H1 (cell line): ENCODE measurements around the gene AP5Z1.

ENCODE experiments used
- CTCF ChIP-seq, 3 experiments: IDR thresholded peaks; 1 replicate in 2 of 3; 2 replicates in 1 of 3; pipeline versions ENCODE4 v1.5.1 to v1.6.1; 2011; ENCODE audit warnings: low read length in 3 of 3, mild to moderate bottlenecking in 3 of 3, inconsistent platforms in 2 of 3, low read depth in 1 of 3, moderate library complexity in 1 of 3; ENCODE audit not compliant: insufficient read depth in 1 of 3; ENCODE audit errors: control extremely low read depth in 1 of 3
- EGR1 ChIP-seq: IDR thresholded peaks from 2 replicates; pipeline ENCODE4 v1.6.1; 2011; ENCODE audit warnings: low read depth, low read length, borderline replicate concordance
- TAF1 ChIP-seq: IDR thresholded peaks from 2 replicates; pipeline ENCODE4 v1.6.1; 2011; ENCODE audit warnings: mild to moderate bottlenecking, low read depth, low read length
- TBP ChIP-seq: IDR thresholded peaks from 2 replicates; pipeline ENCODE4 v1.6.1; 2011; ENCODE audit warnings: low read depth, low read length, improper control_type of control experiment
- TF ChIP-seq, protein P1 (sequence below): IDR thresholded peaks from 2 replicates; pipeline ENCODE4 v1.6.1; 2012; ENCODE audit warnings: inconsistent platforms
- TF ChIP-seq, protein P2 (sequence below): IDR thresholded peaks from 2 replicates; pipeline ENCODE4 v1.6.1; 2012; ENCODE audit warnings: inconsistent platforms

GRCh38 chr7:4744391-4745264 lies 30.8 kb upstream of the AP5Z1 start:
- TF ChIP-seq TAF1, result peak; percentile 37; the same call in 1 of the 2 replicates
- TF ChIP-seq CTCF (IDR thresholded peaks at IDR 0.05; ENCODE audit: control extremely low read depth in 1 of 3, insufficient read depth in 1 of 3, low read depth in 1 of 3, low read length in 3 of 3), result no peak
- TF ChIP-seq, protein P1, sequence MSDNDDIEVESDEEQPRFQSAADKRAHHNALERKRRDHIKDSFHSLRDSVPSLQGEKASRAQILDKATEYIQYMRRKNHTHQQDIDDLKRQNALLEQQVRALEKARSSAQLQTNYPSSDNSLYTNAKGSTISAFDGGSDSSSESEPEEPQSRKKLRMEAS, result no peak
- TF ChIP-seq, protein P2, sequence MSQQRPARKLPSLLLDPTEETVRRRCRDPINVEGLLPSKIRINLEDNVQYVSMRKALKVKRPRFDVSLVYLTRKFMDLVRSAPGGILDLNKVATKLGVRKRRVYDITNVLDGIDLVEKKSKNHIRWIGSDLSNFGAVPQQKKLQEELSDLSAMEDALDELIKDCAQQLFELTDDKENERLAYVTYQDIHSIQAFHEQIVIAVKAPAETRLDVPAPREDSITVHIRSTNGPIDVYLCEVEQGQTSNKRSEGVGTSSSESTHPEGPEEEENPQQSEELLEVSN, result no peak
- no peak for TF ChIP-seq TBP
- TF ChIP-seq EGR1, result peak; percentile 42; the same call in 1 of the 2 replicates
